Stimulated activated CD8-positive, alpha-beta memory T cell treated with anti-CD3 and anti-CD28 coated beads, Interleukin-15, amount 100 ng/mL, for 48 hours (primary cell): ENCODE data around the gene NXPH1.

Source experiments
- DNase-seq, 2 donors: peaks; one replicate each; pipeline ENCODE4 v3.0.0-alpha.2; 2020; ENCODE audit warnings: low read depth in 2 of 2

The NXPH1 gene

GRCh38 chr7:8597565-8597964, 164.2 kb downstream of the NXPH1 start:
- no peak for DNase-seq

- DNase-seq: no peak
Observed at GRCh38 chr7:8601121-8601520, 167.7 kb downstream of the NXPH1 start.

GRCh38 chr7:8605221-8605620, 171.8 kb downstream of the NXPH1 start:
- no peak for DNase-seq

- DNase-seq: no peak
Observed at GRCh38 chr7:8612584-8612983, 179.2 kb downstream of the NXPH1 start.

- no peak for DNase-seq
Observed at GRCh38 chr7:8613191-8613590, 179.8 kb downstream of the NXPH1 start.

- DNase-seq: no peak
Observed at GRCh38 chr7:8615019-8615418, 181.6 kb downstream of the NXPH1 start.

- no peak for DNase-seq
Observed at GRCh38 chr7:8618441-8619070, 185.1 kb downstream of the NXPH1 start.

GRCh38 chr7:8620169-8620568, 186.8 kb downstream of the NXPH1 start:
- no peak for DNase-seq

- DNase-seq: no peak
Observed at GRCh38 chr7:8625612-8626011, 192.2 kb downstream of the NXPH1 start.

GRCh38 chr7:8627325-8627724, 193.9 kb downstream of the NXPH1 start:
- DNase-seq: no peak

- DNase-seq: no peak
Observed at GRCh38 chr7:8628656-8629055, 195.2 kb downstream of the NXPH1 start.

- no peak for DNase-seq
Observed at GRCh38 chr7:8629504-8629903, 196.1 kb downstream of the NXPH1 start.

- no peak for DNase-seq
Observed at GRCh38 chr7:8637322-8637721, 203.9 kb downstream of the NXPH1 start.

- no peak for DNase-seq
Observed at GRCh38 chr7:8638076-8638475, 204.7 kb downstream of the NXPH1 start.

GRCh38 chr7:8639668-8640067, 206.3 kb downstream of the NXPH1 start:
- no peak for DNase-seq

GRCh38 chr7:8640671-8641070, 207.3 kb downstream of the NXPH1 start:
- DNase-seq: no peak

GRCh38 chr7:8668627-8669500, 235.5 kb downstream of the NXPH1 start:
- DNase-seq: no peak

- DNase-seq: no peak
Observed at GRCh38 chr7:8669501-8669851, 236.1 kb downstream of the NXPH1 start.

- no peak for DNase-seq
Observed at GRCh38 chr7:8684426-8684825, 251.0 kb downstream of the NXPH1 start.

- DNase-seq: no peak
Observed at GRCh38 chr7:8699875-8700624, 266.6 kb downstream of the NXPH1 start.

- no peak for DNase-seq
Observed at GRCh38 chr7:8702807-8703206, 269.4 kb downstream of the NXPH1 start.

GRCh38 chr7:8710124-8710523, 276.7 kb downstream of the NXPH1 start:
- DNase-seq: no peak

- no peak for DNase-seq
Observed at GRCh38 chr7:8714791-8715190, 281.4 kb downstream of the NXPH1 start.
